Effector CD4-positive, alpha-beta T cell (primary cell): ENCODE results near the gene SSNA1.

ENCODE experiments used
- DNase-seq: peaks from one replicate; pipeline ENCODE4 v3.0.0-alpha.2; 2020
- total RNA-seq: gene quantifications from one replicate; lab custom pipeline; 2026; lab: John Stamatoyannopoulos, UW

SSNA1 gene, protein sequence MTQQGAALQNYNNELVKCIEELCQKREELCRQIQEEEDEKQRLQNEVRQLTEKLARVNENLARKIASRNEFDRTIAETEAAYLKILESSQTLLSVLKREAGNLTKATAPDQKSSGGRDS
- 24.6 reads per million, percentile 51 among the genes with 10 or more reads in this experiment for total RNA-seq

GRCh38 chr9:137188490-137189296 is at the start of gene SSNA1, which contains the start of gene ANAPC2:
SSNA1 (plus strand) TSS chr9:137188676; CDS start chr9:137188727, 51 bp downstream.
ANAPC2 (minus strand) TSS chr9:137188560; CDS start chr9:137188532, 28 bp downstream.
- peak; percentile 93 for DNase-seq

DNA sequence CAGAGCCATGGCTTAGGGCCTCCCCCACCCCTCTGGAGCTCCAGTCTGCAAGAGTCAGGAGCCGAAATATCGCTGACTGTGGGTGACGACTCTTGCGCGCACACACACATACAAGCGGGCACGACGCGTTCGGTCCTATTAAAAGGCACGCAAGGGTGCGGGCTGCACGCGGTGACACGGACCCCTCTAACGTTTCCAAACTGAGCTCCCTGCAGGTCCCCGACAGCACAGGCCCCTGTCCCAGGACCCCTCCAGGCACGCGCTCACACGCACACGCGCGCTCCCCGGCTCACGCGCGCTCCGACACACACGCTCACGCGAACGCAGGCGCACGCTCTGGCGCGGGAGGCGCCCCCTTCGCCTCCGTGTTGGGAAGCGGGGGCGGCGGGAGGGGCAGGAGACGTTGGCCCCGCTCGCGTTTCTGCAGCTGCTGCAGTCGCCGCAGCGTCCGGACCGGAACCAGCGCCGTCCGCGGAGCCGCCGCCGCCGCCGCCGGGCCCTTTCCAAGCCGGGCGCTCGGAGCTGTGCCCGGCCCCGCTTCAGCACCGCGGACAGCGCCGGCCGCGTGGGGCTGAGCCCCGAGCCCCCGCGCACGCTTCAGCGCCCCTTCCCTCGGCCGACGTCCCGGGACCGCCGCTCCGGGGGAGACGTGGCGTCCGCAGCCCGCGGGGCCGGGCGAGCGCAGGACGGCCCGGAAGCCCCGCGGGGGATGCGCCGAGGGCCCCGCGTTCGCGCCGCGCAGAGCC is 49.6 kb upstream of the SSNA1 start, which contains the start of gene GRIN1:
Gene GRIN1 (plus strand): TSS at position 433 of the 746 bp plus-strand sequence. CDS start 333 bp downstream, outside the sequence.
- DNase-seq: peak; percentile 21

GRCh38 chr9:137139468-137140150 is 48.9 kb upstream of the SSNA1 start:
- DNase-seq: no peak

- no peak for DNase-seq
Observed at GRCh38 chr9:137140151-137141012, 48.1 kb upstream of the SSNA1 start.

- no peak for DNase-seq
Observed at GRCh38 chr9:137141050-137141810, 47.2 kb upstream of the SSNA1 start.

DNA sequence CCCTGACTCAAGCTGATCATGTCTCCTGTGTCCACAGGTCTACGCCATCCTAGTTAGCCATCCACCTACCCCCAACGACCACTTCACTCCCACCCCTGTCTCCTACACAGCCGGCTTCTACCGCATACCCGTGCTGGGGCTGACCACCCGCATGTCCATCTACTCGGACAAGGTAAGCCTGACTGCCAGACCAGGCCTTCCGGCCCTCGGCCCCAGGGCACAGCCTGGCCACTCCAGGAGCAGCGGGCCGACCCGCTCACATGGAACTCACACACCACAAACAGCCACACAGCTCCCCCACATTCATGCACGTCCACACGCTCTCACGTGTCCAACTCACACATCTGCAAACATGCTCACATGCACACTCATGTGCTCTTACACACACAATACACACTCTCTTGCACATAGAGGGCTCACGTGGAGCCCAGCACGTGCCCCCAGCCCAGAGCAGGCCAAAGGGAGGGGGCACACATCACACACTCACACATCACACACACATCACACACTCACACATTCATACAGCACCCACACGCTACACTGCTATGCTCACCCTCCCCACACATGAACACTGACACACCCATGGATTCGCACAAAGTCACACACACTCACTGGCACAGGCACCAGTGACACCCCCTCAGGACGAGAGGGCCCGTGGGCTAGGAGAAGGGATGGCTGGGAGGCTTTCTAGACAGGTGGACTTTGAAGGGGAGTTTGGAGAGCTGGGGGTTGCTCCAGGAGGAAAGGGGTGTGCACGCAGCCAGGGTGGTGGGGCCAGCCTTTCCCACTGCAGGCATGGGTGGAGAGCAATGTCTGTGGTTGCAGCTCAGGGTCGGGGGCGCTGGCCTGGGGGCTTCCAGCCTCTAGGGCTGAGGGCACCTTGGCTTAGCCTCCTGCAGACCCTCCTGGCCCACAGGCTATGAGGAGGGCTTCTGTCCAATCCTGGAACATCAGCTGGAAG is 46.2 kb upstream of the SSNA1 start:
- DNase-seq: no peak

DNA sequence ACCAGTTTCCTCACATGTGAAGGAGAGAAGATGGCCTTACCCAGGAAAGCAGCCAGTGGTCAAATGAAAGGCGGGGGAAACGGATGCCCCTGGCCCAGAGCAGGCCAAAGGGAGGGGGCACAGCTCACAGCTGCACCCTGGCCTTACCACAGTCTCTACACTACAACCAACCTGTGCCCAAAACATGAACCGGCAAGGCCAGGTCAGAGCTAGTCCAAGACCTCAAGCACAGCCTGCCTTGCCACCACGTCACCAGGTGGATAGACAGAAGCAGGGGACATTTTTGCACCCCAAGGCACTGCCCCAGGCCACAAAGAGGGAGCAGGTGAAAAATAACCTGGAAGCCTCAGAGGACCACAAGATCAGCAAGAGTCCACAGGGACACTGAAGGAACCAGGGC is 45.0 kb upstream of the SSNA1 start:
- no peak for DNase-seq

GRCh38 chr9:137145731-137146526 is 42.5 kb upstream of the SSNA1 start:
- no peak for DNase-seq

- no peak for DNase-seq
Observed at GRCh38 chr9:137146527-137146918, 42.0 kb upstream of the SSNA1 start.

GRCh38 chr9:137147091-137147792 is 41.2 kb upstream of the SSNA1 start:
- no peak for DNase-seq

DNA sequence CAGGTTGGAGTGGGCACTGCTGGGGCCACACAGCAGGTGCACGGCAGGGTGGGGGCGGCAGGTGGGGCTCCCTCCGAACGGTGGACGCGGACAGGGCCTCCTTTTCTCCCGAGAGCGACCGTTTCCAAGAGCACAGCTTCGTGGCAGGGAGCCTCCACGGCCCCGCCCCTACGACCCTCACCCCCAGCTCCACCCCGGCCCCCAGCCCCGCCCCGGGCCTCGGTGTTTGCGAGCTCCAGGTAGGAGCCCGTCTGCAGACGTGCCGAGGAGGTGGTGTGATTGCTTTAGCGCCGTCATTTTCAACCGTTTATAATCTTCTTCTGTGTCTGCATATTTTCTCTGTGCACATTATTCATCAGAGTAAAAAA is 40.7 kb upstream of the SSNA1 start:
- DNase-seq: no peak

- DNase-seq: no peak
Observed at GRCh38 chr9:137148242-137148641, 40.2 kb upstream of the SSNA1 start.

DNA sequence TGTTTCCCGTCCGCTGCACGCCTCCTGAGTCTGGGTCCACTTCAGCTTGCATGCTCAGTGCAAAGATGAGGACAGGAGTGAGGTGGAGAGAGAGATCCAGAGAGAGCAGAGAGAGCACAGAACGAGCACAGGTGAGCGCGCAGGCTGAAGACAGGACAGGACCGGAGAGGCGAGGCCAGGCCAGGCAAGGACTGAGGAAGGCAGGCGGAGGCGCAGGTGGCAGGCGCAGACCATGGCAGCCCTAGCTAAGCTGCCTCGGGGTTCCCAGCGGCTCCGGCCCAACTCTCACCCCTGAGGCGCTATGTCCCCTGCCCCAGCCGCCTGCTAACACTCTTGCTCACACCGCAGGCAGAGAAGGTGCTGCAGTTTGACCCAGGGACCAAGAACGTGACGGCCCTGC is 39.8 kb upstream of the SSNA1 start:
- no peak for DNase-seq

- no peak for DNase-seq
Observed at GRCh38 chr9:137149363-137149762, 39.1 kb upstream of the SSNA1 start.

DNA sequence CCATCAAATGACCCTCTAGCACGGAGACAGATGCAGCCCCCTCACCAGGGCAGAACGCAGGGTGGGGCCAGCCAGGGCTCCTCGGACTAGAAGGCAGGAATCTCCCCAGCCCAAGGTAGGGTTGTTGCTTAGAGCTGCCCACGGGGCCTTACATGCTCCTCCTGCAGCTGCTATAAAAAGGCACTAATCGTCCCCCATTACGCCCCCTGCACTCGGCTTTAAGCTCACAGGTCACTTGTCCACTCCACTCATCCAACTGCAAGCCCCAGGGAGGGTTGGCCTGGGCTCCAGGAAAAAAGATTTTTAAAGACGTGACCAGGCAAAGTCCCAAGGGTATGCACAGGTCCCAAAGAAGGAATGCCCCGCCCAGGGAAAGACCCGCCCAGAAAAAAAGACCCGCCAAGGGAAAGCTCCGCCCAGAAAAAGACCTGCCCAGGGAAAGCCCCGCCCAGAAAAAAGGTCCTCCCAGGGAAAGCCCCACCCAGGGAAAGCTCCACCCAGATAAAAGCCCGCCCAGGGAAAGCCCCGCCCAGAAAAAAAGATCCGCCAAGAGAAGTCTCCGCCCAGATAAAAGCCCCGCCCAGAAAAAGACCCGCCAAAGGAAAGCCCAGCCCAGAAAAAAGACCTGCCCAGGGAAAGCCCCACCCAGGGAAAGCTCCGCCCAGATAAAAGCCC is 38.4 kb upstream of the SSNA1 start:
- DNase-seq: no peak

- no peak for DNase-seq
Observed at GRCh38 chr9:137150617-137151457, 37.6 kb upstream of the SSNA1 start.
